ENCODE data around the gene SMYD3.

GRCh38 chr1:245840971-245841370 is 666.1 kb downstream of the SMYD3 start:
- TF ChIP-seq CTCF (IDR thresholded peaks at IDR 0.05; ENCODE audit: poor library complexity, severe bottlenecking) = no peak
- TF ChIP-seq SMC3 (conservative IDR thresholded peaks at IDR 0.05; ENCODE audit: poor library complexity) = no peak
- no peak for TF ChIP-seq POLR2AphosphoS5 (IDR thresholded peaks at IDR 0.05)
- no peak for TF ChIP-seq TAF1 (IDR thresholded peaks at IDR 0.05; ENCODE audit: low read depth)
- no peak for TF ChIP-seq EZH2 (IDR thresholded peaks at IDR 0.05; ENCODE audit: borderline replicate concordance, insufficient read depth, low read length, poor library complexity, severe bottlenecking)
- TF ChIP-seq REST (IDR thresholded peaks at IDR 0.05; ENCODE audit: borderline replicate concordance) = no peak
- TF ChIP-seq EP300 (conservative IDR thresholded peaks at IDR 0.05; ENCODE audit: poor library complexity, severe bottlenecking) = no peak
- no peak for TF ChIP-seq MXI1 (conservative IDR thresholded peaks at IDR 0.05; ENCODE audit: poor library complexity, severe bottlenecking)
- TF ChIP-seq RAD21 (conservative IDR thresholded peaks at IDR 0.05) = no peak

Measured in neural cell (in vitro differentiated cells).